HL-60 (cell line): Measurements from ENCODE around the gene HTR1A.

Experiments used
- DNase-seq, 2 experiments: peaks; one replicate each; pipeline ENCODE4 v3.0.0-alpha.2; 2010 to 2020; ENCODE audit warnings: low read depth in 1 of 2, low spot score in 1 of 2
- H3K27ac ChIP-seq: fragments of 250-450 bp; sonication (Bioruptor Pico); replicated peaks from 2 replicates; pipeline ENCODE4 v1.5.1; 2020; ENCODE audit warnings: mild to moderate bottlenecking, moderate library complexity
- H3K27me3 ChIP-seq: fragments of 250-450 bp; sonication (Bioruptor Pico); 2 replicates; pipeline ENCODE4 v1.5.1; 2021; ENCODE audit warnings: mild to moderate bottlenecking, moderate library complexity; ENCODE audit not compliant: insufficient read depth, poor library complexity, severe bottlenecking
- H3K4me3 ChIP-seq: replicated peaks from 2 replicates; pipeline ENCODE4 v1.5.1; 2011; ENCODE audit warnings: mild to moderate bottlenecking, control low read depth, low read length; ENCODE audit not compliant: insufficient read depth
- CTCF ChIP-seq: IDR thresholded peaks from one replicate; pipeline ENCODE4 v1.5.1; 2011; ENCODE audit warnings: low read length, control low read depth, inconsistent platforms; ENCODE audit not compliant: insufficient read depth
- GABPA ChIP-seq: IDR thresholded peaks from 2 replicates; pipeline ENCODE4 v1.6.1; 2012; ENCODE audit warnings: low read depth
- POLR2AphosphoS5 ChIP-seq: IDR thresholded peaks from 2 replicates; pipeline ENCODE4 v1.6.1; 2012; ENCODE audit warnings: low read depth
- REST ChIP-seq: IDR thresholded peaks from 2 replicates; pipeline ENCODE4 v1.6.1; 2012; ENCODE audit warnings: low read depth; ENCODE audit not compliant: insufficient replicate concordance
- SPI1 ChIP-seq: IDR thresholded peaks from 2 replicates; pipeline ENCODE4 v1.6.1; 2012; ENCODE audit warnings: low read depth, mild to moderate bottlenecking, borderline replicate concordance

Gene HTR1A

GRCh38 chr5:63961598-63962161, 565 bp downstream of the HTR1A start:
- no peak overlapping the region for H3K4me3 ChIP-seq
- no peak for TF ChIP-seq GABPA
- TF ChIP-seq REST, result no peak
- no peak for TF ChIP-seq POLR2AphosphoS5
- TF ChIP-seq CTCF, result no peak
- no peak for TF ChIP-seq SPI1
- no peak for DNase-seq
- no peak overlapping the region for H3K27ac ChIP-seq
- no peaks in the 10 kb centered on the region for H3K27me3 ChIP-seq

GRCh38 chr5:63961125-63961597, 1.1 kb downstream of the HTR1A start:
- Histone ChIP-seq H3K4me3 (no peak overlapping the region), H3K27ac (no peak overlapping the region), H3K27me3 (no peaks in the 10 kb centered on the region)
- TF ChIP-seq GABPA (no peak), CTCF (no peak), SPI1 (no peak), POLR2AphosphoS5 (no peak), REST (no peak)
- DNase-seq, result no peak

- H3K27me3 ChIP-seq, result no peaks in the 10 kb centered on the region
- H3K27ac ChIP-seq, result no peak overlapping the region
- TF ChIP-seq CTCF (no peak), REST (no peak), POLR2AphosphoS5 (no peak), SPI1 (no peak), GABPA (no peak)
- no peak overlapping the region for H3K4me3 ChIP-seq
- DNase-seq, result no peak
These were observed 1.6 kb downstream of the HTR1A start for GRCh38 chr5:63960646-63961045.
